GM21619 (cell line): ENCODE data around the gene ATP6V0A4.

Source experiments
- ATAC-seq: cut with Tn5 transposase; IDR thresholded peaks from one replicate; pipeline ENCODE4 v1.9.1; 2021; ENCODE audit not compliant: unreplicated experiment

The ATP6V0A4 gene

DNA sequence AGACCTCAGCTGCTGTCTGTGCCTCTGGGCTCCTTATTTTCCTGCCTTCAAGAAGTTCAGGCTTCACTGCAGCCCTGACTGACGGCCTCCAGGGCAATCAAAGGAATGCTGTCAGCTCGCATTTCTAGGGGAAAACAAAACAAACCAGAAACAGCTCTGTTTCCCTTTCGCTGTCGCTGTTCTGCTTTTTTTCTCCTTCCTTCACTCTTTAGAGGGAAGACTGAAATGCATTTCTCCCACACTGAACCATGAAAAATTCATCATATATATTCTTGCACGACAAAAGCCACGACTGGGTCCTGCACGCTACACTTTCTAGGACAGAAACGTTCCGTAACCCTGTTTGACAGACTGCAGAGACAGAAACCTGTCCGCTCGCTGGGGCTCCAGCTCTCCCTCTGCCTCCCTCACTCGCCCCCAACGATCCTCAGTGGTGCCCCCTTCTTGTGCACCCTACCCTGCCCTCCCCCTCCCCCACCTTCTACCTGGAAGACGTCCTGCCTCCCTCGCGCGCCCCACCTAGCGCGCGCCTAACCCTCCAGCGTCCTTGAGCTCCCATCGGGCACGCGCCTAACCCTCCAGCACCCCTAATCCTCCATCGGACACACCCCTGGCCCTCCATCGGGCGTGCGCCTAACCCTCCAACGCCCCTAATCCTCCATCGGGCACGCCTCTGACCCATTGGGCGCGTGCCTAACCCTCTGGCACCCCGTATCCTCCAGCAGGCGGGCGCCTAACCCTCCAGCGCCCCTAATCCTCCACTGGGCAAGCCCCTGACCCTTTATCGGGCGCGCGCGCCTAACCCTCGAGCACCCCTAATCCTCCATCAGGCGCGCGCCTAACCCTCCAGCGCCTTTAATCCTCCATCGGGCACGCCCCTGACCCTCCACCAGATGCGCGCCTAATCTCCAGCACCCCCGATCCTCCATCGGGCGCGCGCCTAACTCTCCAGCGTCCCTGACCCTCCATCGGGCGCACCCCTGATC lies 134.0 kb downstream of the ATP6V0A4 start:
- no peak for ATAC-seq

DNA sequence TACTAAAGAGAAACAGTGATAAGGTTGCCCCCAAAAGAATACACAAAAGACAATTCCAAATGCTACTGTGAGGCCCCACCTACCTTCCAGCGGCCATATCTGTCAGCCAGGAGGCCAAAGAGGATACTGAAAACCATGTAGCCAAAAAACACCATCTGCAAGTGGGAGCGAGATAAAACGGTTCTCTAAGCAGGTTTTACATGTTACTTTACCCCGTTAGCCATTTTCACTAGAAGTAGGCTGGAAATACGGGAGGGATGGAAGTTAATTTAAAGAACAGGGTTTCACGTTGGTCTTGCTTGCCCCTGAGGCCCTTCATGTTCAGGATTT lies 135.0 kb downstream of the ATP6V0A4 start:
- no peak for ATAC-seq

DNA sequence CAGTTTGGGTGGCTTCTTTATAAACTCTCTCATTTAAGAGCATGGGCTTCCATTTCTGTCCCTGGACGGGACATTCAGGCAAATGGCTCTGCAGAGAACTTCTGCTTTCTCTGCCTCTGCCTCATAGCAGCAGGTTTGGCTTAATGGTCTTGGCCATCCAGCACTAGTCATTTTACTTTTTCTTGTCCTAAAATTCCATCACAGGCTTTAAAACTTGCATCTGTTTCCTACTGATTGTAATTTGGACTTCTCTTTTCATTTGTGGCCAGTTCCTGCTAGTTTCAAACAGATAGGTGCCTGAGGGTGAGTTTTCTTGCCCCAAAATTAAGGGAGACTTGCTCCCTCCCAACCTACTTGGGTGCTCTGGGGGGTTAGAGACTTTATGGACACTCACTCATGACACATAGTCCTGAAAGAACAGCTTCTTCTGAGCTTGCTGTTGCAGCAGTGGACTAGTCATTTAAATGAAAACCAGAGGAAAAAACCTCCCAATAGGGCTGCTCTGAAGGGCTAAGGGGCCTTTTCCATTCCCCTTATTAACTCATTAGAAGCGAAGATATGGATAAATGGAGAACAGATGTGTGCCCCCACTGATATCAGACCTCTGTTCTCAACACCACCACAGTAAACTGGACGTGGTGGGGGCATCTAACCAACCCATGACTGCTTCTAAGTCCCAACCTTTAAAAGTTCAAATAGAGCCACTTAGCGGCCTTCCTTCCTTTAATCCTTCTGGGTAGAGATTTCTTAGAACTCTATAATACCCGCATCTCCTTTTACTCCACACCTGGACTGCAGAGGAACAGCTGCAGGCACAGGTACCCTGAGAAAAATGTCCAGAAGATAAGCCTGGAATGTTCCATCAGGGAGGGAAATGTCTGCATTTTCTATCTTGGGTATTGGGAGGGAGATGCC lies 135.7 kb downstream of the ATP6V0A4 start:
- ATAC-seq, result no peak

DNA sequence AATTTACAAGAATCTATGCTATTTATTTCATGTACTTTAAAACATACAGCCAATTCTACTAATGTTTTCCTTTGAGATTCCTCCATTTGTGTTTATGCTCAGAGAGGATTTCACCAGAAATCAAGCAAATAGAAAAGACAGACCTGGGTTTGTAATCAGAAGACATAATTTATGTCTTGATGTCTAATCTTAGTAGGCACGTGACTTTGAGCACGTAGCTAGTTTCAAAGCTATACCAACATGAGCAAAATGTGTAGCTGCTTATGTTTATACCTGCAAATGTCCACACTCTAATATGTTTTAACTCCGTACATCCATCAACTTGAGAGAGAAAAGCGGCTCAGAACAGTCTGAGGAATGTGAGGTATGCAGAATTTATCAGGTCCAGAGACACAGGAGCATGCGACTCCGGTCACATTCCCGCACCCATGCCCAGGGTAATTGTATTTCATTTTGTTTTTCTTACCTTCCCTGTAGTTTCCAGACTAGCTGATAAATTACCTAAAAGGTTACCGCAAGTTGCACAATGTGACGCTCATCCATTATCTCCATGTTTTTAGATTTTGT lies 136.8 kb downstream of the ATP6V0A4 start:
- no peak for ATAC-seq

DNA sequence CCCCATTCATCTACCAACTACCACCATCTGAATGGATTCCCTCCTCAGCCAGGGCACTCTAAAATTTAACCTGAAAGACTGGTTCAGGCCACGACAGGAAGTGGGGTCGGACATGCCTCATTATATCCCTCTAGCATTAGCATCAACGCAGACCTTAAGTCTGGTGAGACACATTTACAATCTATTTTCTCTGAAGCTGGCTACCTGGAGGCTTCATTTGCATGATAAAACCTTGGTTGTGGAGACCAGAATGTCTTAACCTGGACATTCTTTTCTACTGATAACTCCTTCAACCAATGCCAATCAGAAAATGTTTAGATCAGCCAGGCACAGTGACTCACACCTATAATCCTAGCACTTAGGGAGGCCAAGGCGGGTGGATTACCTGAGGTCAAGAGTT lies 139.1 kb downstream of the ATP6V0A4 start:
- no peak for ATAC-seq

DNA sequence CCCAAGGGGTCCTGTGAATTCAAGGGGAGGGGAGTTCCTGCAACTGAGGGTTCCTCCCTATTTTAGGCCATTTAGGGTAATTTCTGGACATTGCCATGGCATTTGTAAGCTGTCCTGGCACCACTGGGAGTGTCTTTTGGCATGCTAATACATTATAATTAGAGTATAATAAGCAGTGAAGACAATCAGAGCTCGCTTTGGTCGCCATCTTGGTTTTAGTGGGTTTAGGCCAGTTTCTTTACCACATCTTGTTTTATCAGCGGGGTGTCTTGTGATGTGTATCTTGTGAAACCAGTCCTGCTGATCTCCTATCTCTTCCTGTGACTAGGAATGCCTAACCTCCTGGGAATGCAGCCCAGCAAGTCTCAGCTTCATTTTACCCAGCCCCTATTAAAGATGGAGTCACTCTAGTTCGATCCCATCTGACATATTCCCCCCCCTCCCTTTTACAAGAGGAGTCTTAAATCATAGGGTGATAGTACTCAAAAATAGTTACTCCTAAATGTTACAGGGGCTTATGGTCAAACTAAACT lies 140.1 kb downstream of the ATP6V0A4 start:
- no peak for ATAC-seq

DNA sequence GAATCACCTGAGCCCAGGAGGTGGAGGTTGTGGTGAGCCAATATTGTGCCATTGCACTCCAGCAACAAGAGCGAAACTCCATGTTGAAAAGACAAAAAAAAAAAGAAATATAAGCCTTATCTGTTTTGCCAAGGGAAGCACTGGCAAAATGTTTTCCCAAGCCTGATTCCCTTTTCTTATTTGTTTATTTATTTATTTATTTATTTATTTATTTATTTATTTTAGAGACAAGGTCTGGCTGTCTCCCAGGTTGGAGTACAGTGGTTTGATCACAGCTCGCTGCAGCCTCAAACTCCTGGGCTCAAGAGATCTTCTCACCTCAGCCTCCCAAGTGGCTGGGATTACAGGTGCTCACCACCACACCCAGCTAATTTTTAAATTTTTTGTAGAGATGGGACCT lies 141.0 kb downstream of the ATP6V0A4 start:
- no peak for ATAC-seq
